ENCODE measurements around the gene PARN. TPM values are rescaled to one million over a fixed set of nuclear protein-coding genes. Genes with fewer than 3 reads are reported as not detected.
"Not testable (repeated sequence)": the region's sequence is repeated elsewhere in the genome, so short reads cannot be mapped to it uniquely, and the experiment has no call there.

The PARN gene
- total and polyA plus RNA-seq, 12 donors: 11.7 to 121 (median 35.6) TPM

DNA sequence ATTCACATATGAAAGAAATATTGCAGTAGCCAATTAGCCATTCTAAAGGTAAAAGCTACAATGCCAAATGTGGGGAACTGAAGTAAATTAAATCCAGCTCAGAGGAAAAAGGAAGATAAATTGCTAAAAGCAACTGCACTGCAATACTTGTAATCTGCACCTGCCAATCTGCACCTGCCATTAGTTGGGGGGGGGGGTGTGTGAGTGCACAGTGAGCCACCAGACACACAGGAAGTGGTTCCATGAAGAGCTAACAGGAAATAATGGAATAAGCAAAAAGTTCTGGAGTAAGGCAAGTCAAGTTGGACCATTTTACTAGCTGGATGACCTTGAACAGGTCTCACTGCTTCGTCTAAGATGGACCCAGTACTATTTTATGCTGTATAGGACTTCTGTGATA lies 191.8 kb downstream of the PARN start:
- no peak overlapping the region for H3K27ac ChIP-seq
- TF ChIP-seq, protein P1, sequence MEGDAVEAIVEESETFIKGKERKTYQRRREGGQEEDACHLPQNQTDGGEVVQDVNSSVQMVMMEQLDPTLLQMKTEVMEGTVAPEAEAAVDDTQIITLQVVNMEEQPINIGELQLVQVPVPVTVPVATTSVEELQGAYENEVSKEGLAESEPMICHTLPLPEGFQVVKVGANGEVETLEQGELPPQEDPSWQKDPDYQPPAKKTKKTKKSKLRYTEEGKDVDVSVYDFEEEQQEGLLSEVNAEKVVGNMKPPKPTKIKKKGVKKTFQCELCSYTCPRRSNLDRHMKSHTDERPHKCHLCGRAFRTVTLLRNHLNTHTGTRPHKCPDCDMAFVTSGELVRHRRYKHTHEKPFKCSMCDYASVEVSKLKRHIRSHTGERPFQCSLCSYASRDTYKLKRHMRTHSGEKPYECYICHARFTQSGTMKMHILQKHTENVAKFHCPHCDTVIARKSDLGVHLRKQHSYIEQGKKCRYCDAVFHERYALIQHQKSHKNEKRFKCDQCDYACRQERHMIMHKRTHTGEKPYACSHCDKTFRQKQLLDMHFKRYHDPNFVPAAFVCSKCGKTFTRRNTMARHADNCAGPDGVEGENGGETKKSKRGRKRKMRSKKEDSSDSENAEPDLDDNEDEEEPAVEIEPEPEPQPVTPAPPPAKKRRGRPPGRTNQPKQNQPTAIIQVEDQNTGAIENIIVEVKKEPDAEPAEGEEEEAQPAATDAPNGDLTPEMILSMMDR (IDR thresholded peaks at IDR 0.05): no peak
- no peak for TF ChIP-seq POLR2A (IDR thresholded peaks at IDR 0.05)
- no peaks in the 10 kb centered on the region for H3K4me1 ChIP-seq (replicated peaks in 1 of 2)
- no peaks in the 10 kb centered on the region for H3K27me3 ChIP-seq
- H3K36me3 ChIP-seq (replicated peaks in 1 of 2): no peaks in the 10 kb centered on the region
- intact Hi-C loops (cut with DNase I): no loop called here
- H3K4me3 ChIP-seq: no peak overlapping the region
- no peaks in the 10 kb centered on the region for H3K9me3 ChIP-seq (replicated peaks in 1 of 3)
- 25 to 73% (median 55%) methylated on average over 1 of the region's 1 CpG for WGBS, 4 donors
- DNase-seq: peak in 1 of 7 donors; percentile 1

DNA sequence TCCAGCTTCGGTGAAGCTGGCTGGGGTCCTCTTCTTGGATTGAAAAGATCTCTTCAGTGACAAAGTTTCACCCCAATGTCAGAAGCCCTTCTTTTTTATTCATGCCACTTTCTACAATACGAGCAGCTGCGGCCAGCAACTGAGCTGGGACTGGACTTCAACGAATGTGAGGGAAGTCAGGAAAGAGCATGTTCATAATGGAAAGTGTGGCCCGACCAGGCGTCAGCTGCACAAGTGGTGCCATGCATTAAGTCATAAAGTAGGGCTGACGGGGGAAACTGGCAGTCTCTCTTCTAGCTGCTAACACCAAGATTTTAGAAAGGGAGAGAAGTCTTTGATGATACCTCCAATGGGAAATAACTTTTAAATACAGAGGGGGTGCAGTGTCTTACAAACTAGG lies 192.6 kb downstream of the PARN start:
- TF ChIP-seq POLR2A (IDR thresholded peaks at IDR 0.05): no peak
- TF ChIP-seq, protein P1 (IDR thresholded peaks at IDR 0.05): no peak
- Histone ChIP-seq H3K4me3 (no peak overlapping the region), H3K9me3 (replicated peaks in 1 of 3) (no peaks in the 10 kb centered on the region), H3K27ac (no peak overlapping the region), H3K4me1 (replicated peaks in 1 of 2) (no peaks in the 10 kb centered on the region), H3K27me3 (no peaks in the 10 kb centered on the region), H3K36me3 (replicated peaks in 1 of 2) (no peaks in the 10 kb centered on the region)
- 89 to 95% (median 93%) methylated on average over 7 of the region's 7 CpGs for WGBS, 4 donors
- intact Hi-C loops (cut with DNase I): no loop called here
- DNase-seq: peak in 2 of 7 donors; percentile 3 to 36

DNA sequence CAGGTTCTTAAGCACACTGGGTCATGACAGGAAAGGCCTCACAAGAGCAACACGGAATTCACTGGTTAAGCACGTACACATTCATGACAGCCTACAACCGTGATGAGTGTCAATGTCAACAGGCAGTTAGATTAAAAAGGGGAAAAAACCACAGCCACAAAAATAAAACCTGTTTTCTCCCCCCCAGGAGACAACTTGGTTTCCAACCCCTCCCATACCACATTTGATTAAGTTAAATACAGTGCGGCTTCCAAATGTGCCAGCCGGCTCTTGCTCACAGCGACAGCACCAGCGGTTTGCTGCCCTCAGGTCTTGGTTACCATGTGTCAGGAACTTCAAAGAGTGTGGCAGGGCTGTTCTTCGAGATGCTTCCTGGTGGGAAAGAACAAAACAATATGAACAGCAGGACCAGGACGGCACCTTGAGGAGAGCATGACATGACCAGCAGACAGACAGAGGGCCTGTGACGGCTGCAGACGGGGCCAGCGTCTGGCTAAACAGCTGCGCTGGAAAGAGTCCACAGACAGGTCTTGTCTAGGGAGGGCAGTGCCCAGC lies 193.6 kb downstream of the PARN start:
- H3K4me1 ChIP-seq (replicated peaks in 1 of 2): no peaks in the 10 kb centered on the region
- WGBS, 4 donors: 80 to 91% (median 89%) methylated on average over 13 of the region's 13 CpGs
- no peak for TF ChIP-seq POLR2A (IDR thresholded peaks at IDR 0.05)
- TF ChIP-seq, protein P1 (IDR thresholded peaks at IDR 0.05): no peak
- peak in 2 of 7 donors; percentile 15 to 53 for DNase-seq
- H3K36me3 ChIP-seq (replicated peaks in 1 of 2): no peaks in the 10 kb centered on the region
- no peak overlapping the region for H3K4me3 ChIP-seq
- intact Hi-C loops (cut with DNase I): no loop called here
- no peak overlapping the region for H3K27ac ChIP-seq
- no peaks in the 10 kb centered on the region for H3K27me3 ChIP-seq
- no peaks in the 10 kb centered on the region for H3K9me3 ChIP-seq (replicated peaks in 1 of 3)

DNA sequence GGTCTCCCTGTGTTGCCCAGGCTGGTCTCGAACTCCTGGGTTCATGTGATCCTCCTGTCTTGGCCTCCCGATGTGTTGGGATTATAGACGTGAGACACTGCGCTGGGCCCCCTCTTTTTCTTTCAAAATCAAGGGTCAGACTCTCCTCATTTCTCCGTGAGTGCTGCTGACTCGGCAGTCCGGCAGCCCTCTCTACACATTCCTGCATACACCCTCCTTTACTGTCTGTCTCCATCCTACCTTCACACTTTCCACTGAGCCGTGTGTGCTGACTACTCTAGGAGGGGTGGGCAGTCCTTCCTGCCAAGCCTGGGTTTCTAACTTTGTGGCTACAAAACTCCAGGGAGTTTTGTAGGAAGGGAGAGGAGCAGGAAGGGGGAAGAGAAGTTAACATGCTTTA lies 195.2 kb downstream of the PARN start:
- H3K27me3 ChIP-seq: no peaks in the 10 kb centered on the region
- no peak overlapping the region for H3K4me3 ChIP-seq
- no peaks in the 10 kb centered on the region for H3K36me3 ChIP-seq (replicated peaks in 1 of 2)
- H3K4me1 ChIP-seq (replicated peaks in 1 of 2): no peaks in the 10 kb centered on the region
- no peak for TF ChIP-seq POLR2A (IDR thresholded peaks at IDR 0.05)
- TF ChIP-seq, protein P1 (IDR thresholded peaks at IDR 0.05): no peak
- 92 to 93% (median 93%) methylated on average over 8 of the region's 8 CpGs for WGBS, 4 donors
- no peaks in the 10 kb centered on the region for H3K9me3 ChIP-seq (replicated peaks in 1 of 3)
- no peak overlapping the region for H3K27ac ChIP-seq
- peak in 2 of 7 donors; percentile 6 to 20 for DNase-seq
- intact Hi-C loops (cut with DNase I): no loop called here

DNA sequence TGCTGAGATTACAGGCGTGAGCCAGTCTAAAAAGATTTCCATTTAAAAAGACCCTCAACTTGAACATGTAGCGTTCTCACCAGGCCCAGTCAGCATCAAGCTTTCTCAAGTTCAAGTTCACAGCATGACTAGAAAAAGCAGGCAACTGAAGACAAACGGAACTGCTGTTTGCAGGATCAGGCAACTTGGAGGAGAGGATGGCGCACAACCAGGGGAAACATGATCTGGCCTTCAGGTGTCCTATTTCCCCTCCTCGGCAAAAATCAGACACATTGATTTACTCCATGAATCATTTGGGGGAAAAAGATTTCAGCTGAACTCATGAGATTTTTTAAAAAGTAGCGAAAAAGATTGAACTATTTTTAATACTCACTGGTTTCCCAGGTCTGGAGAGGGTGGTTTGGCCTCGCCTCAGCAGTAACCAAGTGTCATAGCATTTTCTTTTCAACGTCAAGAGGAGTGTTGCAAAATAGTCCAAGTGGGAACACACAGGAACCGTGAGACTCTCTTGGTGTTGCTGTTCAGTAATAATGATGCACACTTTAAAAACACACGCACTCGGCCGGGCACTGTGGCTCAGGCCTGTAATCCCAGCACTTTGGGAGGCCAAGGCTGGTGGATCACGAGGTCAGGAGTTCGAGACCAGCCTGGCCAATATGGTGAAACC lies 201.0 kb downstream of the PARN start:
- H3K4me3 ChIP-seq; DNase-seq; H3K4me1 ChIP-seq (replicated peaks in 1 of 2); H3K9me3 ChIP-seq (replicated peaks in 1 of 3); intact Hi-C loops (cut with DNase I); H3K36me3 ChIP-seq (replicated peaks in 1 of 2); H3K27me3 ChIP-seq; H3K27ac ChIP-seq: not testable (repeated sequence)
- 93 to 95% (median 94%) methylated on average over 14 of the region's 14 CpGs for WGBS, 4 donors

Data from adrenal gland (tissue), 12 donors.